Endothelial cell of umbilical vein (primary cell): Measurements from ENCODE around the gene STK32C. TPM values are rescaled to one million over a fixed set of nuclear protein-coding genes. Genes with fewer than 3 reads are reported as not detected.
A peak's percentile ranks its signal among the peaks of the same experiment; 100 is the strongest.

Experiments used
- BruUV-seq: library from RNA; stranded (reverse); fragments of 400-500 nt; replicated peaks from 2 replicates; lab custom pipeline; 2021; lab: Mats Ljungman, UMichigan
- CTCF ChIA-PET: fragments of 300-600, 350-600 bp; sonication (Branson Sonifier 250); formaldehyde crosslinking; loops from one replicate; lab custom pipeline; 2021; ENCODE audit warnings: antibody characterized with exemption, inconsistent platforms; lab: Charles Lee
- POLR2A ChIA-PET: fragments of 300-600, 350-600 bp; sonication (Branson Sonifier 250); formaldehyde crosslinking; loops from one replicate; lab custom pipeline; 2021; ENCODE audit warnings: antibody characterized with exemption, inconsistent platforms; lab: Charles Lee
- DNase-seq: peaks from one replicate; pipeline ENCODE4 v3.0.0-alpha.2; 2011; ENCODE audit warnings: low read depth, low spot score
- FAIRE-seq: peaks from 2 replicates; lab custom pipeline; 2011; peaks lifted over from hg19 to GRCh38; lab: Jason Lieb, UNC
- H2AFZ ChIP-seq: 2 replicates; pipeline ENCODE4 v1.6.0; 2012; ENCODE audit warnings: low read depth, low read length, control low read depth, inconsistent platforms
- H3K27ac ChIP-seq: 2 replicates; pipeline ENCODE4 v1.5.1; 2011; ENCODE audit warnings: low read depth, mild to moderate bottlenecking, control low read depth, low read length, moderate library complexity; ENCODE audit not compliant: insufficient read depth
- H3K27me3 ChIP-seq, 2 experiments: 2 replicates each; pipeline versions ENCODE4 v1.6.0 to v1.6.1; 2011; ENCODE audit warnings: low read length in 2 of 2, mixed read lengths in 1 of 2; ENCODE audit not compliant: control insufficient read depth in 2 of 2, insufficient read depth in 2 of 2
- H3K36me3 ChIP-seq, 2 experiments: 2 replicates in 1 of 2; 3 replicates in 1 of 2; pipeline ENCODE4 v1.5.1; 2011; ENCODE audit warnings: low read length in 2 of 2, mild to moderate bottlenecking in 1 of 2, moderate library complexity in 1 of 2; ENCODE audit not compliant: control insufficient read depth in 2 of 2, insufficient read depth in 2 of 2; ENCODE audit errors: extremely low read depth in 1 of 2
- H3K4me1 ChIP-seq: 3 replicates; pipeline ENCODE4 v1.5.1; 2011; ENCODE audit warnings: mild to moderate bottlenecking, low read length; ENCODE audit not compliant: control insufficient read depth, insufficient read depth; ENCODE audit errors: extremely low read depth
- H3K4me2 ChIP-seq: 2 replicates; pipeline ENCODE4 v1.6.1; 2011; ENCODE audit warnings: low read length, control low read depth, mixed read lengths; ENCODE audit not compliant: insufficient read depth
- H3K4me3 ChIP-seq, 3 experiments: fragments of 200-600 bp in 1 of 3; sonication (generic), shearing (Covaris generic) in 1 of 3; replicated peaks in 1 of 3; 2 replicates each; pipeline ENCODE4 v1.5.1; 2011 to 2016; ENCODE audit warnings: control low read depth in 3 of 3, low read length in 3 of 3, mild to moderate bottlenecking in 2 of 3, inconsistent platforms in 1 of 3, low read depth in 1 of 3, moderate library complexity in 1 of 3; ENCODE audit not compliant: insufficient read depth in 1 of 3
- H3K79me2 ChIP-seq: 2 replicates; pipeline ENCODE4 v1.6.0; 2012; ENCODE audit warnings: low read length, inconsistent platforms; ENCODE audit not compliant: control insufficient read depth, insufficient read depth
- H3K9ac ChIP-seq: replicated peaks from 2 replicates; pipeline ENCODE3; 2011; ENCODE audit warnings: low read length, control low read depth; ENCODE audit not compliant: insufficient read depth; ENCODE audit errors: extremely low read depth
- H3K9me1 ChIP-seq: replicated peaks from 3 replicates; pipeline ENCODE4 v1.6.0; 2011; ENCODE audit warnings: mild to moderate bottlenecking, low read length; ENCODE audit not compliant: control insufficient read depth, insufficient read depth; ENCODE audit errors: extremely low read depth
- H3K9me3 ChIP-seq: replicated peaks from 2 replicates; pipeline ENCODE4 v1.5.1; 2012; ENCODE audit warnings: low read length, inconsistent platforms; ENCODE audit not compliant: control insufficient read depth, insufficient read depth
- H4K20me1 ChIP-seq: replicated peaks from 2 replicates; pipeline ENCODE3; 2011; ENCODE audit warnings: mild to moderate bottlenecking, low read length; ENCODE audit not compliant: control insufficient read depth, insufficient read depth; ENCODE audit errors: extremely low read depth
- CTCF ChIP-seq, 2 donors: IDR thresholded peaks; 1 replicate in 1 of 2; 2 replicates in 1 of 2; pipeline ENCODE4 v1.5.1; 2011; ENCODE audit warnings: low read length in 2 of 2, mild to moderate bottlenecking in 2 of 2, moderate library complexity in 2 of 2, control low read depth in 1 of 2, inconsistent platforms in 1 of 2, low read depth in 1 of 2; ENCODE audit not compliant: insufficient read depth in 1 of 2; ENCODE audit errors: extremely low read depth in 1 of 2
- EZH2 ChIP-seq: IDR thresholded peaks from 2 replicates; pipeline ENCODE4 v1.6.1; 2012; ENCODE audit warnings: borderline replicate concordance, low read depth, mild to moderate bottlenecking, moderate library complexity, low read length, inconsistent platforms; ENCODE audit not compliant: severe bottlenecking
- FOS ChIP-seq: IDR thresholded peaks from 2 replicates; pipeline ENCODE4 v1.6.1; 2011; ENCODE audit warnings: mild to moderate bottlenecking, low read length, moderate library complexity, borderline replicate concordance; ENCODE audit not compliant: insufficient read depth
- GATA2 ChIP-seq: IDR thresholded peaks from 2 replicates; pipeline ENCODE4 v1.7.0; 2011; ENCODE audit warnings: low read depth, mild to moderate bottlenecking, moderate library complexity, mixed read lengths, low read length; ENCODE audit not compliant: insufficient read length, insufficient read depth
- JUN ChIP-seq: IDR thresholded peaks from 2 replicates; pipeline ENCODE4 v1.6.1; 2011; ENCODE audit warnings: borderline replicate concordance, low read depth; ENCODE audit not compliant: insufficient read length, insufficient read depth
- MAX ChIP-seq: IDR thresholded peaks from 2 replicates; pipeline ENCODE4 v1.6.1; 2011; ENCODE audit not compliant: insufficient read depth, insufficient read length
- MYC ChIP-seq: IDR thresholded peaks from one replicate; pipeline ENCODE4 v1.6.1; 2011; ENCODE audit warnings: mild to moderate bottlenecking, low read depth, low read length
- POLR2A ChIP-seq: IDR thresholded peaks from 2 replicates; pipeline ENCODE4 v1.6.1; 2012; ENCODE audit warnings: low read depth, mild to moderate bottlenecking, control low read depth, low read length
- POLR2AphosphoS5 ChIP-seq: IDR thresholded peaks from 2 replicates; pipeline ENCODE4 v1.6.1; 2012; ENCODE audit warnings: low read depth, mild to moderate bottlenecking, control low read depth, low read length, moderate library complexity; ENCODE audit not compliant: insufficient read depth
- dilution Hi-C: fragments of 300-500 bp; cut with MboI; formaldehyde crosslinking; loops from one replicate; pipeline ENCODE4 v1.15.0; 2019; ENCODE audit warnings: low sequenced_read_pairs; ENCODE audit not compliant: extremely low pct_ligation_motif_present
- intact Hi-C: fragments of 100-400 bp; cut with micrococcal nuclease; formaldehyde crosslinking; loops from one replicate; pipeline ENCODE4 v1.10.0; 2022
- polyA plus RNA-seq, 4 experiments: library from polyadenylated mRNA; depleted of rRNA in 3 of 4; stranded (reverse) in 3 of 4; unstranded in 1 of 4; fragments of >200 nt; gene quantifications; 2 replicates each; pipeline versions ENCODE4 v1.2.1 to v1.2.3, GENCODE V29; 2011 to 2012; ENCODE audit warnings: missing spikeins in 1 of 4
- total RNA-seq: library from RNA; stranded (reverse); gene quantifications from 2 replicates; pipeline ENCODE4 v1.2.3, GENCODE V29; 2021

The STK32C gene
- total and polyA plus RNA-seq, 2 donors (not counting 3 experiments of a cell fraction or from before 2014, with no cell fraction given) = 5.4 to 14.1 TPM

GRCh38 chr10:132223156-132223590 is 84.6 kb downstream of the STK32C start:
- Histone ChIP-seq H3K4me2 (no peak overlapping the region), H3K9ac (no peak overlapping the region), H3K27ac (no peak overlapping the region), H3K27me3 (no peaks in the 10 kb centered on the region), H4K20me1 (no peaks in the 10 kb centered on the region), H2AFZ (peak overlapping the region; percentile 27), H3K79me2 (no peaks in the 10 kb centered on the region), H3K4me1 (no peaks in the 10 kb centered on the region), H3K9me1 (no peaks in the 10 kb centered on the region), H3K4me3 (no peak overlapping the region), H3K9me3 (no peaks in the 10 kb centered on the region), H3K36me3 (no peaks in the 10 kb centered on the region)
- ChIA-PET POLR2A (no interaction called here), CTCF (interaction anchor here (0.8 to 1.8 kb wide), 4 partner anchors 128 to 229 kb away, joined by 3 to 15 read pairs (median 8); no protein-coding TSS in a partner anchor)
- peak; percentile 79 for DNase-seq
- dilution Hi-C loops = no loop called here
- FAIRE-seq = peak; percentile 90
- TF ChIP-seq EZH2 (no peak), MYC (peak; percentile 48), POLR2A (no peak), FOS (no peak), POLR2AphosphoS5 (no peak), CTCF (IDR thresholded peaks at IDR 0.05; ENCODE audit: extremely low read depth in 1 of 2, insufficient read depth in 1 of 2, low read depth in 1 of 2, low read length in 2 of 2) (peak; percentile 87 to 98), JUN (no peak), GATA2 (no peak), MAX (peak; percentile 50)
- BruUV-seq = no TSS peak
- intact Hi-C loops = loop anchor here (1.0 kb wide), 3 partner anchors 129 to 415 kb away; no protein-coding TSS in a partner anchor
